IPS-11a (cell line): ENCODE results near the gene FUS.
"Not testable (repeated sequence)": the region's sequence is repeated elsewhere in the genome, so short reads cannot be mapped to it uniquely, and the experiment has no call there.

Experiments used
- H3K4me3 ChIP-seq: one replicate; pipeline ENCODE4 v1.5.1; 2013; ENCODE audit warnings: low read depth, low read length, control low read depth

Gene FUS

DNA sequence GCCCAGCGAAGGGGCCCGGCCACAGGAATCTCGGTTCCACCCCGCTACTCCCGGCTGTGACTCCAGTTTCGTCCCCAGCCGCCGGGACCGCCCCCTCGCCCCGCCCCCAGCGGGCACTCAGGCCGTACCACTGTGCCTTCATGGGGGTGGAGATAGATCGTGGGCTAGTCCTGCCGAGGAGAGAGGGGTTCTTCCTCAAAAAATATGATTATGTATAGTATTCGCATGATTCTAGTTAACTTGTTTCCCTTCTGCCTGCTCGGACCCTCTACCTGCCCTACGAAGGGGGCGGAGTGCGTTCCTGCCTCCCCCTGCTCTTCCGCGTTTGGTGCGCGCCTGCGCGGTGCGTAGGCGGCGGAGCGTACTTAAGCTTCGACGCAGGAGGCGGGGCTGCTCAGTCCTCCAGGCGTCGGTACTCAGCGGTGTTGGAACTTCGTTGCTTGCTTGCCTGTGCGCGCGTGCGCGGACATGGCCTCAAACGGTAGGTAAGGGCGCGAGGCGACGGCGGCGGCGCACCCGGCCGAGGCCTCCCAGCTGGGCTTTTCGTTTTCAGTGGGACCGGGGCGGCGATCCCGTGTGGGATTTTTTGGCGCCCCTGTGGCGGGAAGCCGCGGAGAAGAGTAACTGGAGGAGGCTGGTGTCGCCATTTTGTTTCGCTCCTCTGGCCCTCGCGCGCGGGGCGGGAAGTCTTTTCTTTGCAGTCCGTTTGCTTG is at the start of gene FUS:
Gene FUS (plus strand): TSS at position 393 of the 713 bp plus-strand sequence. CDS start 76 bp downstream, at position 469.
- peak within 1 kb of the TSS; percentile 89 for H3K4me3 ChIP-seq

- H3K4me3 ChIP-seq: no peak overlapping the region
Observed at GRCh38 chr16:31130336-31130891, 49.5 kb upstream of the FUS start.

DNA sequence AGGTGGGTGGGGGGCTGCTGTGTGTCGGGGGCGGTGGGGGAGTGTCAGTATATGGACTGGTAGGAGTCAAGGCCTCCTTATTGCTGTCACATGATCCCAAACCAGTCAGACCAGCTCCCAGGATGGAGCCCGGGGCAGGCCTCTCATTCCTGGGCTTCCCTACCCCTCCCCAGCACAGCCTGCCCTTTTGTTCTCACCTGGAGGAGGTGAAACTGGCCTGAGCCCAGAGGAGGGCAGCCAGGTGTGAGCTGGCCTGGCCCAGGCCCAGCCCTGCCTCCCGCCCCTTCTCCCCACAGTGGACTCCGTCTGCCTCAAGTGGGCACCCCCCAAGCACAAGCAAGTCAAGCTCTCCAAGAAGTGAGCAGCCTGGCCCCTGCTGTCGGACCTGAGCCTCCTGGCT is 49.0 kb upstream of the FUS start:
- no peak overlapping the region for H3K4me3 ChIP-seq

- H3K4me3 ChIP-seq: no peak overlapping the region
Observed at GRCh38 chr16:31131416-31131815, 48.5 kb upstream of the FUS start.

- no peak overlapping the region for H3K4me3 ChIP-seq
Observed at GRCh38 chr16:31131841-31132271, 48.1 kb upstream of the FUS start.

DNA sequence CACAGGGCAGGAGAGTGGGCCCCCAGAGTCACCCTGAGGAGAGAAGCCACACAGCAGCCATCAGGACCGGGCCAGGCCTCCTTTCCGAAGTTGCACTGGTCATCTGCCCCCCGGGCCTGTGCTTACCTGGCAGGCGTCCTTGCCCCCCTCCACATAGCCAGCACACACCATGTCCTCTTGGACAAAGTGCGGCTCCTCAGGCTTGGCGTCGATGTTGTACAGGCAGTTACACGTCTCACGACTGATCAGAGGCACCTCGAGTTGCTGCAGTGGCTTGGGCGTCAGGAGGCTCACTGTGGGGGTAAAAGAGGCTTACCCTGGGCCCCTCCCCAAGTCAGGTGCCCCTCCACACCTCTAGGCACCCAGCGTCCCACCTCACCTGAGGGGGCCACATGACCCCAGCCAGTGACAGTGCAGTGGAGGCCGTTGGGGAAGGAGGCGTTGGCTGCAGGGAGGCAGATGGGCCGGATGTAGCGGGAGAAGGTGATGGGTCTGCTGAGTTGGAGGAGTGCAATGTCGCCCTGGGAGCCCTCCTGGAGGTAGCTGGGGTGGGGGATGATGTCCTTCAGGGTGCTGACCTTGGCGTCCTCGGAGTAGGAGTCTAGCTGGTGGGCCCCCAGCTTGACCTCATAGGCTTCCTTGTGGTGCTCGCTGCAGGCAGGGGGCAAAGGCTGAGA is 47.5 kb upstream of the FUS start:
- no peak overlapping the region for H3K4me3 ChIP-seq

DNA sequence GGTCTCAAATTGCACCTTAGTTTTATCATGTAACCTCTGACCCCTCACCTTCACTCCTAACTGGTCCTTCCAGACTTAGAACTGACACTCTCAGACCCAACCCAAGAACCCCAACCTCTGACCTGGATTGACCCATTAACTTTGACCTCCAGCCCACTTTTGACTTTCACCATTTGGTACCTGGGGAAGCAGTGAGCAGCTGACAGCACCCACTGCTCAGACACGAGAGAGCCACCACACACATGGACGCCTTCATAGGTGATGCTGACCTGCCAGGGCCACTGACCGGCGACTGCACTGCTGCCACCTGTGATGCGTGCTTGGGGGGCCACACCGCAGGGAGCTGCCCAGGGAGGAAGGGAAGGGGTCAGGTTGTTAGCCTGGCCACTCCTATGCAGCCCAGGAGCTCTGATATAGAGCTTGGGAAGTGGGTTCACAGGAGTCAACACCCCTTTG is 46.9 kb upstream of the FUS start:
- H3K4me3 ChIP-seq: no peak overlapping the region

DNA sequence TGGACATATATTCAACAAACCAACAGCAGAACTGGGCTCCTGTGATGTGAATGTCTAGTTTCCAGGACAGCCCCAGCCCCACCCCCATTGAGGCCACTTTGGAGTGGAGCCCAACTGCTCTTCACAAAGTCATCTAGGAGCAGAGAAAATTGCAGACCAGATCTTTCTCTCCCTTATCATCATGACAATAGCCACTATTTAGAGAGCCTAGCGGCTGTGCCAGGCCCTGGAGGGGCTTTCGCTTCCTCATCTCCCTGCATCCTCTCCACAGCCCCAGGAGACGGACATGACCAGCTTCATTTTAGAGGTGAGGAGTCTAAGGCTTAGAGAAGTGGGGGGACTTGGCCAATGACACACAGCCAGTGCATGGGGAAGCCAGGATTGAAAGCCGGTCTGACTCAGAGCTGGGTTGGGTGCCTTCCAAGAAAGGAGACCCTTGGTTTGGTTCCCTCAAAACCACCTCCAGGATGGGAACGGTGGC is 45.8 kb upstream of the FUS start:
- H3K4me3 ChIP-seq: peak overlapping the region; percentile 71

DNA sequence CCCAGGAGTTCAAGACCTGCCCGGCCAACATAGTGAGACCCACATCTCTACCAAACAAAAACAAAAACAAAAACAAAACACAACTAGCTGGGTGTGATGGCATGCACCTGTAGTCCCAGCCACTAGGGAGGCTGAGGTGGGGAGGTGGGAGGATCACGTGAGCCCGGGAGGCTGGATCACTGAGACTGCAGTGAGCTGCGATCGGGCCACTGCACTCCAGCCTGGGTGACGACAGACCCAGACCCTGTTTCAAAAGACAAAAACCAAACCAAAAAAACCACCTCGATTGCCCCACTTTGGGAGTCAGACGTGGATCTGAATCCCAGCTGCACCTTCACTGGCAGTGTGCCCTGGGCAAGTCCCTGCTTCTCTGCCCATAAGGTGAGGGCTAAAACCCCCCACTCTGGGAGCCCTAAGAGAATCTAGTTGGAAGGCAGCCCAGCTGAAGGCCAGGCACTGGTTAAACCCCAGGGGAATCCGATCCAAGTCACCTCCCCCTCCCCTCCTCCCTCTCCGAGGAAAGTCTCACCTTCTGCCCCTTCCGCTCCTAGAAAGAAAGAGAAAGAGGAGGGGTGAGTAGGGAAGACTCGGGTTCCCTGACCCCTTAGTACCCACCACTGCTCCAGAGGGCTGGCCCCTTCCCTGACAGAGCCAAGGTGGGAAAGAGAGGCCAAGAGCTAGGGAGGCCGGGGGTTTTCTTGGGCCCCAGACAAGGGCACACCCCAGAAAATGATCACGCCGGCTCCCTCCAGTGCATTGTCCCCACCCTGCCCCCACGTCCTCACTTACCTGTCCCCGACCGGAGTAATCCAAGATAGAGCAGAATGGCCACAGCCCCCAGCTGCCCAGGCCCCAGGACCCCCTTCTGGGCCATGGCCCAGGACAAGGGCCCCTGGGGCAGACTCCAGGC is 45.1 kb upstream of the FUS start:
- H3K4me3 ChIP-seq: peak overlapping the region; percentile 71

DNA sequence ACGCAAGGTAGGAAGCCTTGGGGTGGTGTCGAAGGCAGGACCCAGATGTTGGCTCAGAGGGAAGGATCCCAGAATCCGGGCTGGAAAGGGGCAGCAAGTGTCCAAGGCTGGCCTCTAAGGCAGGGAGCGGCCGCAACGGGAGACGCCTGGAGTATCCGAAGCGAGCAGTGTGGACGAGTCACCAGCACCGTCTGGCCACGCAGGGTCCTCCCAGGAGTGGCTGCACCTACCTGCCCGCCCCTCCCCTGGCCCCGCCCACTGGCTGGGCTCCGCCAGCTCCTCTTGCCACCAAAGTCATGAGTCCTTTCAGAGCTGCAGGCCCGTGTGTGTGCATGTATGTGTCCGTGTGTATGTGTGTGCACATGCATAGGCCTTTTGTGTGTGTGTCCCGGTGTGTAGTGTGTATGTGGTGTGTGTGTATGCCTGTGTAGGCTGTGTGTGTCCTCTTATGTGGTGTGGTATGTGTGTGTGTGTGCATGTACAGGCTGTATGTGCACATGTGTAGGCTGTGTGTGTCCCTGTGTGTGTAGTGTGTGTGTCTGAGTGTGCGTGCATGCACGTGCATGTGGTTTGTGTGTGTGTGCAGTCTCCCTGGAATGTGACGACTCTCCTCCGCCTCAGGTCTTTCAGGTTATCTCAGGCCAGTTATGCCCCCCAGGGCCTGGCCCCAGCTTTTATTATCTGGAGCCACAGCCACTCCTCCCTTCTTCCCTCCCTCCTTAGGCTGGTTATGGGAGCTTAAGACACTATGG is 44.2 kb upstream of the FUS start, which contains the start of gene PRSS8:
Gene PRSS8 (minus strand): TSS at position 193 of the 752 bp plus-strand sequence. CDS start 229 bp downstream, outside the sequence.
- peak within 1 kb of the TSS; percentile 71 for H3K4me3 ChIP-seq

DNA sequence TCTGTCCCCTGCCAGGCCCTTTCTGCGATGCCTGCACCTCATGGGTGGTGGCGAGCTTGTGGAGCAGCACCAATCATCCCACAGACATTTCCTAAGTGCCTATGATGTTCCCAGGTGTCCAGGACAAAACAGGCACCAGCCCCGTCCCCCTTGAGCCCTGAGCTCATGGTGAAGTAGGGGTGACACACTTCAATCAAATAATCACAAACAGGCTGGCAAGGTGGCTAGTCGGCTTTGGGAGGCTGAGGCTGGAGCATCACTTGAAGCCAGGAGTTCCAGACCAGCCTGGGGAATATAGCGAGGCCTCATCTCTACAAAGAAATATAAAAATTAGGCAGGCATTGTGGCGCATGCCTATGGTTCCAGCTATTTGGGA is 43.7 kb upstream of the FUS start:
- no peak overlapping the region for H3K4me3 ChIP-seq

GRCh38 chr16:31136822-31137499 is 43.0 kb upstream of the FUS start:
- H3K4me3 ChIP-seq: not testable (repeated sequence)

GRCh38 chr16:31138621-31139578 is 41.0 kb upstream of the FUS start:
- no peak overlapping the region for H3K4me3 ChIP-seq

DNA sequence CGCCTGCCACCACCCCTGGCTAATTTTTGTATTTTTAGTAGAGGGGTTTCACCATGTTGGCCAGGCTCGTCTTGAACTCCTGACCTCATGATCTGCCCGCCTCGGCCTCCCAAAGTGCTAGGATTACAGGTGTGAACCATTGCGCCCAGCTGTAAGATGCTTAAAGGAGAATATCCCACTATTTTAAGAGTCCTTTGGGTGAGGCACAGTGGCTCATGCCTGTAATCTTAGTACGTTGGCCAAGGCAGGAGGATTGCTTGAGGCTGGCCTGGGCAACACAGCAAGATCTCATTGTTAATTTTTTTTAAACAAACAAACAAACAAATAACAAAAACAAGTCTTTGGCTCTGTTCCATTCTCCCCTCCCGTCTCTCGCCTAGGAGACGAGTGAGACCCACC is 38.9 kb upstream of the FUS start:
- not testable (repeated sequence) for H3K4me3 ChIP-seq

- no peak overlapping the region for H3K4me3 ChIP-seq
Observed at GRCh38 chr16:31141489-31142108, 38.3 kb upstream of the FUS start.

- H3K4me3 ChIP-seq: peak overlapping the region; percentile 10
Observed at GRCh38 chr16:31142109-31143010, 37.6 kb upstream of the FUS start.
